HG02571 (cell line): Measurements from ENCODE around the gene UBLCP1.
"Not testable (repeated sequence)": the region's sequence is repeated elsewhere in the genome, so short reads cannot be mapped to it uniquely, and the experiment has no call there.

Source experiments
- ATAC-seq: cut with Tn5 transposase; IDR thresholded peaks from one replicate; pipeline ENCODE4 v1.9.1; 2021; ENCODE audit warnings: mild to moderate bottlenecking, moderate library complexity; ENCODE audit not compliant: unreplicated experiment

The UBLCP1 gene

DNA sequence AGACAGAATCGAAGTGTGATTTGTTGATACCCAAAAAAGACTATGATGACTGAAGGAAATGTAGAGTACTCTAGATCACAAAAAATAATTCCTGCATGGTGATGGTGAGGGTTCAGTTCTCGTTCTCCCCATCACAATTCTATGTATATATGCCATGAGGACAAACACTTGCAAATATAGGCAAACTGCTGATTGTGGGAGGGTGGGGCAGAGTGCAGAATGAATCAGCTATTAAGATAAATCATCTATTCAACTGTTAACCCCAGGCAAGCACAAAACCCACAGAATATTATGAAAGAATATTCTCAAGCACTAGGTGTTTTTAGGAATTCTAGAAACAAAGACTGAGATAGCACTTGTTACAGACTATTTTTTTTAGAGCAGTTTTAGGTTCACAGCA, 13.9 kb upstream of the UBLCP1 start:
- no peak for ATAC-seq

DNA sequence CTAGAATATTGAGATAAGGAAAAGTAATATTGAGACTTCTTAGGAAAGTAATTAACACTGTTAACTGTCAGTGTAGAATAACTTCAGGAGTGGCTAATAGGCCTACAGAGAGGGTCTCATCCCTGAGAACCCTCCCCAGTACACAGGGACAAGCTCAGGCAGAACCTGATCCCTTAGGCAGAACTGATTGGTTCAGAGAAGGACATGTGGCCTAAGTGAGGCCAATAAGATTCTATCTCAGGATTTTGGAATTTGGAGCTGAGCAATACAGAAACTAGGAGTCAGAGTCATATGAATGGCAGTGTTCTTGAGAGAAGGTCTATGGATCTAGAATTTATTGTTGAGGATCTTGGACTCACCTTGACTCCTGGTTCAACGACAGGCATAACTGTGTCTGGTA, 10.9 kb upstream of the UBLCP1 start:
- no peak for ATAC-seq

DNA sequence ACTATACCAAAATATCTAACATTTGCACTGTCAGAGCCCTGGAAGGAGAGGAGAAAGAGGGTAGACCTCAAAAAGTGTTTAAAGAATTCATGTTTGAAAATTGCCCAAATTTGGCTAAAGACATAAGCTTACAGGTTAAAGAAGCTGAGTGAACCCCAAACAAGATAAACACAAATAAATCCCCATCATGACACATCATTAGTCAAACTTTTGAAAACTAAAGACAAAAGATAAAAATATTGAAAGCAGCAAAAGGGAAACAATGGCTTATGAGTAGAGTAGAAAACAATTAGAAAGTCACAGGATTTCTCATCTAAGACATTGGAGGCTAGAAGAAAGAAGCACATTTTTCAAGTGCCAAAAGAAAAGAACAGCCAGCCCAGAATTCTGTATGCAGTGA, 6.1 kb upstream of the UBLCP1 start:
- ATAC-seq: no peak

DNA sequence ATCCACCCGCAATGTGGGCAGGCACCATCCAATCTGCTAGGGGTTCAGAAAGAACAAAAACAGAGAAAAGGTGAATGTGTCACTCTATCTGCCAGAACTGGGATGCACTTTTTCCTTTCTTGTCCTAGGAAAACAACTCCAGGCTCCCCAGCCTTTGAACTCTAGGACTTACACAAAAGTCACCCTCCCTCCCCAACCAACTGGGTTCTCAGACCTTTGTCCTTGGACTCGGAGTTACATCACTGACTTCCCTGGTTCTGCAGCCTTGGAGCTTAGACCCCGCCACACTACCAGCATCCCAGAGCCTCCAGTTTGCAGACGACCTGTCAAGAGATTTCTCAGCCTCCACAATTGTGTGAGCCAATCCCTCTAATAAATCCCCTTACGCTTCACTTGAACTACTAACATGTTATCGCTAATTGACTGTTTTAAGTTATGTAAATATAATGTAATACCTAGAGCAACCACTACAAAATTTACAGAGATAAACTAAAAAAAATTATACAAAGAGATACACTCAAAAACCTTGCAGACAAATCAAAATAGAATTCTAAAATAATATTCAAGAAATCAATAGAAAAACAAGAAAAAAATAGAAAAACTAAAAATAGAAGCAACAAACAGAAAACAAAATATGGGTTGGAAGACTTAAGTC, 5.3 kb upstream of the UBLCP1 start:
- no peak for ATAC-seq

DNA sequence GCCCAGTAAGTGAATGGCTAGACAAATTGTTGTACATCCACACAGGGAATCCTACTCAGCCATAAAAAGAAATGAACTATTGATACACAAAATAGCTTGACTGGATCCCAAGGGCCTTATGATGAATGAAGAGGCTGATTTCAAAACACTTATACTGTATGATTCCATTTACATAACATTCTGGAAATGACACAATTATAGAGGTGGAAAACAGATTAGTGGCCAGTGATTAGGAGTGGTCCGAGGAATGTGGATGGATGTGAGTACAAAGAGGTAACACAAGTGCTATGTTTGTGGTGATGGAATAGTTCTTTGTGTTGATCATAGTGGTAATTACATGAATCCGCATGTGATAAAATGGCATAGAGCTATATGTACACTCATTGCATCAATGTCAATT, 4.7 kb upstream of the UBLCP1 start:
- ATAC-seq: no peak

DNA sequence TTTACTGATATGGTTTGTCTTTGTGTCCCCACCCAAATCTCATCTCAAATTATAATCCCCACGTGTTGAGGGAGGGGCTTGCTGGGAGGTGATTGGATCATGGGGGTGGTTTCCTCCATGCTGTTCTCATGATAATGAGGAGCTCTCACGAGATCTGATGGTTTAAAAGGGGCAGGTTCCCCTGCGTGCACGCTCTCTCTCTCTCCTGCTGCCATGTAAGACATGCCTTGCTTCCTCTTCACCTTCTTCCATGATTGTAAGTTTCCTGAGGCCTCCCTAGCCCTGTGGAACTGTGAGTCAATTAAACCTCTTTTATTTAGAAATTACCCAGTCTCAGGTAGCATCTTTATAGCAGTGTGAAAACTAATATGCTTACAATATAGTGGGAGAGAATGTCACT, 2.9 kb upstream of the UBLCP1 start:
- not testable (repeated sequence) for ATAC-seq

DNA sequence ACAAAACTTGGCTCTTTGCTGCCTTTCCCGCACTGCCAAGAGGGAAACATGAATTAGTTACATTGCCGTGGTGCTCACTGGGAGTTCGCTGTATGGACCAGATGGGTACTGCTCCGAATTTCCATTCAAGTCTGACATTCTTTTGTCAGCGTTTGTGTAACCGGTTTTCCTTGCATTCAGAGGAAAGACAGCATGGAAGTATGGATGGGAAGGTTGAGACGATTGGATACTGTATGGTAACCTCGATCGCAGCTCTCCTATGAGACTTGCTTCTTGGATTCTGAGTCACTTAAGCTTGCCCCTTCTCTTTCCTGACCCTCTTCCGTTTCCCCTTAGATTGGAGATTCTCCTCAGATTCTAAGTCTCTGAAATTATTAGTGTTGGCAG, 625 bp upstream of the UBLCP1 start:
- peak; percentile 4 for ATAC-seq

DNA sequence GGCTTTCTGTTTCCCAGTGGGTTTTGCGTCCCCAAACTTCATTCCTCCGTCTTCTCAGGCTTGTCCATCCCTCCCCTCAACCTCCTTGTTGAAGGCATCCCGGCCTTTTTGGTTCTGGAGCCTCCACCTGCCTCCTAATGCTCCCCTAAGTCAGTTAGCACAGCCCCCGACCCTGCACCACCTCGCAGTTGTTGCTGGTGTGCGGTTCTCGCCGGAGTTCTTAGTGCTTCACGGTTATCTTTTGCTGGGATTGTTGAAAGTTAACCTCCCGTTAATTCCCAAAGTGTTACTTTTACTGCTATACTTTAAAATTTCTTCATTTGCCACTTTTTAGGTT, 447 bp downstream of the UBLCP1 start:
- peak; percentile 12 for ATAC-seq

DNA sequence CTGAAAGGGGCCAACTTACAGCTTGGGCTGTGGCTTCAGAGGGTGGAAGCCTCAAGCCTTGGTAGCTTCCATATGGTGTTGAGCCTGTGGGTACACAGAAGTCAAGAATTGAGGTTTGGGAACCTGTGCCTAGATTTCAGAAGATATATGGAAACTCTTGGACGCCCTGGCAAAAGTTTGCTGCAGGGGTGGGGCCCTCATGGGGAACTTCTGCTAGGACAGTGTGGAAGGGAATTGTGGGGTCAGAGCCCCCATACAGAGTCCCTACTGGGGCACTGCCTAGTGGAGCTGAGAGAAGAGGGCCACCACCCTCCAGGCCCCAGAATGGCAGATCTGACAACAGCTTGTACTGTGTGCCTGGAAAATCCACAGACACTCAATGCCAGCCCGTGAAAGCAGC, 3.7 kb downstream of the UBLCP1 start:
- not testable (repeated sequence) for ATAC-seq

DNA sequence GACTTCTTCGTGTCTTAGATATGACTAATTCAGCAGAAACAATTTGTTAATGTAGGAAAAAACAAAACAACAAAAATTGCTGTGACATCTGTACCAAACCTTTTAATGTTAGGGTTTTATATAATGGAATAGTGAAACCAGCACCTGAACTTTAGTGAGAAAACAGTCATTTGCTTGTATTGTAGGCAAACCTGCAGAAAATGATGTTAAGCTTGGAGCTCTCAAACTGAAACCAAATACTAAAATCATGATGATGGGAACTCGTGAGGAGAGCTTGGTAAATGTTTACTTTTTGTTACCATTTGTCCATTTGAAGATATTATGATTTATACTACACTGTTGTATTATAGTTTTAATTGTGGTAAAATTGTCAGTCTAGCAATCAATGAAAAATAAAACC, 6.6 kb downstream of the UBLCP1 start:
- no peak for ATAC-seq

DNA sequence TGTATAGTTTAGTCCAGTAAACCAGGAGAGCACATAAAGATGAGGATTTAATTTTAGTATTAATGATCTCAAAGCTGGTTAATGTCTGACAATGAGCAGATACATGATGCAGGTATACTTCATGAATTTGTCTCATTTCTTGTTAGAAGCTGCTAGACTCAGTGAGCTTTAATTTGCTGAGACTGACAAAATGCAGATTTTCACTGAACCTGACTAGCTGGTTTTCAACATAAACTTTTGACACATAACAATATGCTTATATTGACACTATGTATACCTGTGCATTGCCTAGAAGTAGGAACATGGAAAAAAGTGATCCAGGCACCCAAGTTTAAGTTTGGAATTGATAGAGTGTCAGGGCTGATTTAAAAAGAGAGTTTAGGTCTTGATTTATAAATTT, 10.8 kb downstream of the UBLCP1 start:
- ATAC-seq: no peak

DNA sequence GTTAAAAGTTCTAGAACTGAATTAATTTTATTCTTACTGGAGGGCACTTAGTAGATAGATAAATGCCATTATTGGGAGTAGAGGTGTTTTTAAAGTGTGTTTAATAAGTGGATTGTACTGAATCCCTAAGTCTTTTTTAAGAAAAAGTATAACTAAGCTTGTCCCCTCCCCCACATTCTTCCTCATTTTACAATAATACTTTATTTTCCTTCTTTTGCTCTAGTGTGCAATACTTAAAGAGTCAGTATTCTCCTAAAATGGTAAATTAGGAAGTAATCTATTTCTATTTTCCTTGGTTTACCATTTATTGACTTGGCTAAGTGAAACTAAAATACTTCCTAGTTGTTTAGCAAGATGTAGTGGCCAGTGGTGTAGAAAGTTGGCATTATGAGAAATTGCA, 11.6 kb downstream of the UBLCP1 start:
- no peak for ATAC-seq

DNA sequence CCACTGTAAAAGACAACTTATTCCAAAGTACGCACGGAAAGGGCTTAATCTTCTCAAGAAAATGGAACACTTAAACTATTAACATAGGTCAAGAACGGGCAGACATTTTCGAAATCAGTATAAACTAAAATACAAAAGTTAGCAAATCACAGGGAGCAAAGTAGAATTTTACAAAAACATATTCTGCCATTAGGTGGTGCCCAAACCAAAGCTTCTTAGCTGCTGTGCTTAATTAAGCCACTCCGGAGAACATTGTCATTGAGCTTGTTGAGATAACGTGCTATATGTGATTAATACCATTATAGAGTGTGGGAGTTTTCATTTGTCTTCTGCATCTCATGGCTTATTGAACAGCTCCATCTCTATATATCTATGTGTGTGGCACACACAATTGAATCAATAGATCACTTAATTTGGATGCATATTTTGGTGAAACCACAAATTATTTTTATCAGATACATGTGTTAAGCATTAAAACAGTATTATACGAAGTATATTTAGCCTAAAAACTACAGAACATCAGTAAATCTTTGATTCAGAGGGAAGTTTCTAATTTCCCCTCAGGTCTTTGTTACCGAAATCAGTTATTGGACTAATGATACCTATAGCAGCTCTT, 23.4 kb downstream of the UBLCP1 start:
- ATAC-seq: no peak

DNA sequence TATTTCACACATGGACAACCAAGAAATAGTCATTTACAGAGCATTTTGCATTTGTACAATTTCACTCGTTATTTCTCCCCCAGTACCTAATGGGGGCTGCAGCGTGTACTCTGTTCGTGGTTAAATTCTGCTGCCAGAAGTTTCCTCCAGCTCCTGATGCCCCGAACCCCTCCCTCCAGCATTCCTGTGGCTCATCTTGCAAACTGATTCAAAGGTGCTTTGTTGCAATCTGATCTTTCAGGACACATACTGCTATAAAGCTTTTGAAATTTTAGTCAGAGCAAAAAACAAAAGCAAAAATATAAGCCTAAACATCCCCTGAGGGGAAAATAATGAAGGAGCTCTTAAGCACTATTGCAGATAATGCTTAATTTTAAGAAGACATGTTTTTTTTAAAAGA, 27.7 kb downstream of the UBLCP1 start:
- no peak for ATAC-seq

DNA sequence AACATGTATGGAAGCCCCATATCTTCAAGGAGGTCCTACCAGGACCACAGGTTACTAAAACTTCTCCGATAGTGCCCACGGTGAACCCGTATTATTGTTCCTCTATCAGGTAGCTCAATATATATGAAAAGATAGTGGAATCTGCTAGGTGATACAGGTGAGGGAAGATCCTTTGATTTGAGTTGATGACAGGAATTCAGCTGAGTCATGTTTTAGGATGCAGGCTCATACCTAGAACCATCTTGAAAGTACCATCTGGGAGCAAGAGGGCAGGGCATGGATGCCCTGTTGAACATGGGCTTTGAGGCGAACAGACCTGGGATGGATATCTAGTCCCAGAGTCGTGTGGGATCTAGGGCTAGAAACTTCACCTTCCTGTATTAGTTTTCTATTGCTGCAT, 31.8 kb downstream of the UBLCP1 start:
- ATAC-seq: no peak

DNA sequence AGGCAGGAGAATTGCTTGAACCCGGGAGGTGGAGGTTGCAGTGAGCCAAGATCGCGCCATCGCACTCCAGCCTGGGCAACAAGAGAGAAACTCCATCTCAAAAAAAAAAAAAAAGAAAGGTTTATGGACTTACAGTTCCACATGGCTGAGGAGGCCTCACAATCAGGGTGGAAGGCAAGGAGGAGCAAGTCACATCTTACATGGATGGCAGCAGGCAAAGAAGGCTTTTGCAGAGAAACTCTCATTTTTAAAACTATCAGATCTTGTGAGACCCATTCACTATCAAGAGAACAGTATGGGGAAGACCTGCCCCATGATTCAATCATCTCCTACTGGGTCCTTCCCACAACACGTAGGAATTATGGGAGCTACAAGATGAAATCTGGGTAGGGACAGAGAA, 34.2 kb downstream of the UBLCP1 start:
- ATAC-seq: not testable (repeated sequence)

DNA sequence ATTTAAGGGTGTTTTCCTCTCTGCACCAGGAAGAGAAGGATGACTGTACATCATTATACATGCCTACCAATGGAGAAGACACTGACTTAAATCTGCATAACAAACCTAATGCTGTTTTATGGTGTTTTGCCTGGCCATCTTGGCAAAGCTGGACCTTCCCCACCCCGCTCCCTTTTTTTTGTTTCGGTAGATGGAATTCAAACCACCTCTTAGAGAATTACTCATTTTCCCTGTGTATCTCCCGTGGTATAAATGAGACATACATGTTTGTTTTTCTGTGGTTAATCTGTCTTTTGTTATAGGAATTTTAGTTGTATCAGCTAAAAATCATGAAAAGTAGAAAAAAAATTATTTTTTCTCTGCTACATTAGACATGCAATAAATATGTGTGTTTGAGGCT, 38.4 kb downstream of the UBLCP1 start:
- ATAC-seq: no peak

DNA sequence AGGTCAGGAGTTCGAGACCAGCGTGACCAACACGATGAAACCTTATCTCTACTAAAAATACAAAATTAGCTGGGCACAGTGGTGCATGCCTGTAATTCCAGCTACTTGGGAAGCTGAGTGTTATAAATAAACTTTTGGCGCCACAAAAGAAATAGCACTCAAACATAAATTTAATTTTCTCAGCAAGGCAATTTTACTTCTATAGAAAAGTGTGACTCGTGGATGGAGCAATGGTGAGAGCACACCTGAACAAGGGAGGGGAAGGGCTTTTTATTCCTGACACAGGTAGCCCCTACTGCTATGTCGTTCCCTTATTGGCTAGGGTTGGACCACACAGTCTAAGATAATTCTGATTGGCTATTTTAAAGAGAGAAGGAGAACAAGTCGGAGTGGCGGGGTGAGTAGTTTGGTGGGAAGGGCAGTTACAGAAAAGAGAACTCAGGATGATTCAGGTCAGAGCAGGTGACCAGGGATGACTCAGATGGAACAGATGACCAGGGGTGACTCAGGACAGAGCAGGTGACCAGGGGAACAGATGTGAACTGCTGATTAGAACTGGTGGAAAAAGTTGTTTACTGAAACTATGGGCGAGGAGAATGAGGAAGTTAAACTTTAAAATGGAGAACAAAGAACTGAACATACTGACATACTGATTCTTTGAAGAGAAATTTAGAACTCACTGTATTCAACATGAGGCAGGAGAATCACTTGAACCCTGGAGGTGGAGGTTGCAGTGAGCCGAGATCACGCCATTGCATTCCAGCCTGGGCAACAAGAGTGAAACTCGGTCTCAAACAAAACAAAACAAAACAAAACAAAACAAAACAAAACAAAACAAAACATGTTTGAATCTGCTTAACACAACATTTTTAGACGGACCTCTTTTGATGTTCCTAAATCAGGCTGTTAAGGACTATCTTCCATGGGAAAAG, 39.1 kb downstream of the UBLCP1 start:
- not testable (repeated sequence) for ATAC-seq

DNA sequence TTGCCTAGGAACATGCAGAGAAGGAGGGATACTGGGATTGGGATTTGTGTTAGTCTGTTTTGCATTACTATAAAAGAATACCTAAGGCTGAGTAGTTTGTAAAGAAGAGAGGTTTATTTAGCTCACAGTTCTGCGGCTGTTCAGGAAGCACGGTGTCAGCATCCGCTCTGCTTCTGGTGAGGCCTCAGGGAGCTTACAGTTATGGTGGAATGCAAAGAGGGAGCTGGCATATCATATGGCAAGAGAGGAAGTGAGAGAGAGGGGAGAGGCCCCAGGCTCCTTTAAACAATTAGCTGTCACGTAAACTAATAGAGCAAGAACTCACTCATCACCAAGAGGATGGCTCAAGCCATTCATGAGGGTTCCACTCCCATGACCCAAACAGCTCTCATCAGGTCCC, 40.2 kb downstream of the UBLCP1 start:
- no peak for ATAC-seq

DNA sequence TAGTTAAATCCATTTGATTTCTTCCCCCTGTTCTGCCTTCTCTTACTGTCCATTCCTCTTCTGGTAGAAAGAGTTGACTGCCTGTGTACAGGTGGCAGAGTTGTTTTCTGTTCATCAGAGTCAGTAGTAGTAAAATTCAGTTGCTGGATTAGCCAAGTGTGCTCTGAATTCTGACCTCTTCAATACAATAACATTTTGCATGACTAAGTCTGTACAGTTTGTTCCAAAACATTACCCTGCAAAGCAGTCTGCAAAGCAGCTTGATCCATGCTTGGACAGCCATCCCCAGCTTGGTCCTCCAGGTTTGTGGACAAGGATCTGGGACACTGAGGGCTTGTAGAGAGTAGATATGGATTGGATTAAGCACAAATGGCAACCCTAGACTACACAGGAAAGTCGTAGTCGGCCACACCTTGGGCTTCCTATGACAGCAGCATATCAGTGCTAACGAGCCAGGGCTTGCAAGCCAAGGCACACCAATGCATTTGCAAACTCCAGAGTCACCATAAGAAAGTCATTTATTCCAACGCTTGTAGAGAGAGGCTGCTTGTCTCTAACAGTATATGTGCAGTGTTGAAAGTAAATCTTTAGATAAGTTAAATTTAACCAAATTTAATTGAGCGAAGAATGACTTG, 42.0 kb downstream of the UBLCP1 start:
- no peak for ATAC-seq

DNA sequence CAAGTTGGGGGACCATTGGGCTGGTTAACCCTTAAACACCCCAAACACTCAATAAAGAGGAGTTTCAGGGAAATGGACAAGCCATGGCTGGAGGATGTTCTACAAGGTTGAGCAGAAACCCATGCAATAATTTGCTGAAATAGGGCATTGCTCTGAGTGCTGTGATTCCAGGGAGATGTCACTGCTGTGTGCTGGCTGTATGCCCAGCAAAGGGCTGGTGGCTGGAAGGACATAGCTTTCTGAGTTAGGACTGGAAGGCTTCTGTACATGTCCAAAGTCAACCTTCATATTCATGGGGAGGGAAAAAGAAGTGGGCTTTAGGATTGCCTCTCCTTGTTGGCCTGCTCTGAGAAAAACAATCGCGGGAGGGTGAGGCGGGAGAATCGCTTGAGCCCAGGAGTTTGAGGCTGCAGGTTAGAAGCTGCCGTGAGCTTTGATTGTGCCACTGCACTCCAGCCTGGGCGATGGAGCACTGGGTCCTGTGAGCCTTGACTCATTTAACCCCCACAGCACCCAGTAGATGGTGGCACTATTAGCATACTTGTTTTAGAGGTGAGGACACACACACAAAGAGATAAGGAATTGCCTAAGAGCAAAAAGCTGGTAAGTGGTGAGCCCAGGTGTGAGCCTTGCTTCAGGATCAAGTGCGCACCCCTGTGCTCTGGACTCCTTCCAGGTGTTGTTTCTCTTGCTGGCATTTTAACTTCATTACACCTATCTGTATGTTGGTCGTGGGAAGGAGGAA, 46.8 kb downstream of the UBLCP1 start:
- no peak for ATAC-seq
